GM12878 (cell line): Measurements from ENCODE around the gene INA. TPM values are rescaled to one million over a fixed set of nuclear protein-coding genes. Genes with fewer than 3 reads are reported as not detected.

ENCODE experiments used
- ATAC-seq: fragments of 200-7000 bp; cut with Tn5 transposase; 3 replicates; pipeline ENCODE4 v1.9.1; 2020; ENCODE audit warnings: mild to moderate bottlenecking, moderate library complexity
- BruUV-seq: library from RNA; stranded (reverse); fragments of 400-500 nt; replicated peaks from 2 replicates; lab custom pipeline; 2021; lab: Mats Ljungman, UMichigan
- CTCF ChIA-PET: fragments of 300-600 bp; sonication (Branson Sonifier 250); formaldehyde crosslinking; extraction: SDS; loops from one replicate; lab custom pipeline; 2021; ENCODE audit warnings: inconsistent platforms; lab: Yijun Ruan, JAX
- POLR2A ChIA-PET: fragments of 350-600 bp; formaldehyde crosslinking; extraction: SDS; loops from one replicate; lab custom pipeline; 2021; ENCODE audit warnings: inconsistent platforms; lab: Charles Lee
- RAD21 ChIA-PET: fragments of 300-600 bp; sonication (Branson Sonifier 250); formaldehyde crosslinking; loops from one replicate; lab custom pipeline; 2023; ENCODE audit warnings: antibody characterized with exemption; ENCODE audit not compliant: unreplicated experiment; lab: Charles Lee
- SMC1A ChIA-PET: fragments of 300-600 bp; sonication (Branson Sonifier 250); formaldehyde crosslinking; loops from one replicate; lab custom pipeline; 2023; ENCODE audit not compliant: unreplicated experiment, uncharacterized antibody; lab: Charles Lee
- DNase-seq: peaks from one replicate; pipeline ENCODE4 v3.0.0-alpha.2; 2011; ENCODE audit warnings: low read depth, low spot score
- FAIRE-seq: peaks from 3 replicates; lab custom pipeline; 2011; peaks lifted over from hg19 to GRCh38; lab: Jason Lieb, UNC
- H2AFZ ChIP-seq: 2 replicates; pipeline ENCODE4 v1.6.0; 2011; ENCODE audit warnings: low read depth, low read length, control low read depth; ENCODE audit not compliant: control insufficient read depth
- H3K27ac ChIP-seq: 2 replicates; pipeline ENCODE4 v1.5.1; 2011; ENCODE audit warnings: control low read depth; ENCODE audit not compliant: control insufficient read depth, insufficient read depth
- H3K27me3 ChIP-seq, 2 experiments: replicated peaks in 1 of 2; 2 replicates each; pipeline versions ENCODE4 v1.6.0 to v1.6.1; 2011; ENCODE audit warnings: low read length in 1 of 2; ENCODE audit not compliant: control insufficient read depth in 2 of 2, insufficient read depth in 2 of 2
- H3K36me3 ChIP-seq, 2 experiments: 2 replicates each; pipeline ENCODE4 v1.5.1; 2011; ENCODE audit warnings: low read length in 1 of 2; ENCODE audit not compliant: control insufficient read depth in 2 of 2, insufficient read depth in 2 of 2
- H3K4me1 ChIP-seq: 2 replicates; pipeline ENCODE4 v1.6.1; 2011; ENCODE audit warnings: mild to moderate bottlenecking, low read length, moderate library complexity, mixed read lengths; ENCODE audit not compliant: control insufficient read depth, insufficient read depth
- H3K4me2 ChIP-seq: 2 replicates; pipeline ENCODE4 v1.6.0; 2011; ENCODE audit warnings: control low read depth; ENCODE audit not compliant: control insufficient read depth, insufficient read depth
- H3K4me3 ChIP-seq: fragments of 200-600 bp; sonication (generic); 2 replicates; pipeline ENCODE4 v1.5.1; 2016
- H3K79me2 ChIP-seq: 2 replicates; pipeline ENCODE4 v1.6.0; 2011; ENCODE audit warnings: low read length; ENCODE audit not compliant: control insufficient read depth, insufficient read depth
- H3K9ac ChIP-seq: 2 replicates; pipeline ENCODE4 v1.8.0; 2011; ENCODE audit warnings: low read length, control low read depth, mixed read lengths; ENCODE audit not compliant: control insufficient read depth, insufficient read depth
- H3K9me3 ChIP-seq: replicated peaks from 3 replicates; pipeline ENCODE4 v1.5.1; 2011; ENCODE audit warnings: mild to moderate bottlenecking, low read length; ENCODE audit not compliant: control insufficient read depth, insufficient read depth
- H4K20me1 ChIP-seq: 2 replicates; pipeline ENCODE4 v1.6.0; 2011; ENCODE audit not compliant: control insufficient read depth, insufficient read depth
- ETV6 ChIP-seq, 2 experiments: fragments of 450-650 bp in 1 of 2; IDR thresholded peaks in 1 of 2; conservative IDR thresholded peaks in 1 of 2; 2 replicates each; pipeline ENCODE4 v1.6.1; 2014; ENCODE audit warnings: antibody characterized with exemption in 1 of 2, borderline replicate concordance in 1 of 2, low read depth in 1 of 2, mild to moderate bottlenecking in 1 of 2, moderate library complexity in 1 of 2
- MTA2 ChIP-seq: fragments of 450-650 bp; IDR thresholded peaks from 2 replicates; pipeline ENCODE4 v1.6.1; 2016; ENCODE audit warnings: low read depth, mild to moderate bottlenecking, moderate library complexity
- YBX1 ChIP-seq: fragments of 450-650 bp; IDR thresholded peaks from 2 replicates; pipeline ENCODE4 v1.6.1; 2016; ENCODE audit warnings: antibody characterized with exemption
- ZZZ3 ChIP-seq: IDR thresholded peaks from 2 replicates; pipeline ENCODE4 v1.6.1; 2011; ENCODE audit warnings: low read depth; ENCODE audit not compliant: control insufficient read depth, insufficient read length
- WGBS: methylation state at CpG from one replicate; pipeline ENCODE4 v1.1.6; 2016; ENCODE audit warnings: low lambda C conversion rate; ENCODE audit not compliant: insufficient replicate concordance, insufficient coverage; ENCODE audit errors: missing lambda C conversion rate; 5-methylcytosine and 5-hydroxymethylcytosine counted together
- in situ Hi-C: fragments of 300-500 bp; cut with MboI; formaldehyde crosslinking; loops from 9 replicates; pipeline ENCODE4 v1.14.3; 2018; ENCODE audit warnings: mixed read lengths
- intact Hi-C: fragments of 100-400 bp; cut with micrococcal nuclease; formaldehyde crosslinking; loops from one replicate; pipeline ENCODE4 v1.14.2; 2022; ENCODE audit not compliant: unreplicated experiment
- polyA plus RNA-seq, 11 experiments: library from polyadenylated mRNA; depleted of rRNA in 4 of 11; unstranded in 6 of 11; stranded (reverse) in 5 of 11; fragments of >200 nt; fragmentation: Nextera tagmentation in 4 of 11; fragmentation: Illumina TruSeq in 1 of 11; extraction: Ambion mirVana in 4 of 11; extraction: Trizol in 1 of 11; gene quantifications; 1 replicate in 1 of 11; 2 replicates in 10 of 11; pipeline versions ENCODE4 v1.2.1 to v1.2.3, GENCODE V29; 2011 to 2016; ENCODE audit warnings: inconsistent platforms in 2 of 11, missing spikeins in 2 of 11, low read depth in 1 of 11
- total RNA-seq, 4 experiments: library from RNA; depleted of rRNA in 3 of 4; stranded (reverse); fragments of >200 nt in 3 of 4; fragmentation: Illumina TruSeq in 1 of 4; extraction: Trizol in 1 of 4; gene quantifications; 2 replicates each; pipeline versions ENCODE4 v1.2.1 to v1.2.3, GENCODE V29; 2013 to 2021
- TF ChIP-seq, protein P1 (sequence below): fragments of 450-650 bp; IDR thresholded peaks from 2 replicates; pipeline ENCODE4 v1.6.1; 2017; ENCODE audit warnings: mild to moderate bottlenecking, moderate library complexity

INA gene
- total and polyA plus RNA-seq, 10 of the 15 experiments (the other 5 are each of a cell fraction or from before 2014, with no cell fraction given) = 0.14 to 0.23 TPM; not detected in 8

DNA sequence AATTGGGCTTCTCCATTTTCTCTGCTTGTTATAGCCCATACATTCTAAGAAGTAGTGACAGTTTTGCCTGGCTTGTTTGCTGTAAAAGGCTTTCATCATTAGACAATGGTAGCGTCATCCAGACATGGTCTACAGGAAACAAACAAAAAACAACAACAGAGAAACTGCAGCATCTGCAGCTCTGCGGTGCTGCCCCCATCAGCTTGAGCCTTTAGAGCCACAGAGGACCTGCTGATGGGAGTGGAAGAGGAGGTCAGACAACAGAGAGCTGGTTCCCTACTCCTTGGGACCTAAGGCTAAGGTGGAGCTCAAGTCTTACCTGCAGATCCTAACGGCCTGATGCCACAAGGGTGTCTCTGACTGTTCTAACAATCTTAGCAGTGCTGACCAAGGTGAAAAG is 3.1 kb downstream of the INA start:
- 29% methylated on average over 3 of the region's 3 CpGs for WGBS
- ATAC-seq = no peak
- no peak overlapping the region for H3K27ac ChIP-seq
- TF ChIP-seq ETV6 (conservative IDR thresholded peaks at IDR 0.05 in 1 of 2, IDR thresholded peaks at IDR 0.05 in 1 of 2; ENCODE audit: borderline replicate concordance in 1 of 2, low read depth in 1 of 2) (no peak), ZZZ3 (no peak), YBX1 (no peak), MTA2 (no peak)
- TF ChIP-seq, protein P1, sequence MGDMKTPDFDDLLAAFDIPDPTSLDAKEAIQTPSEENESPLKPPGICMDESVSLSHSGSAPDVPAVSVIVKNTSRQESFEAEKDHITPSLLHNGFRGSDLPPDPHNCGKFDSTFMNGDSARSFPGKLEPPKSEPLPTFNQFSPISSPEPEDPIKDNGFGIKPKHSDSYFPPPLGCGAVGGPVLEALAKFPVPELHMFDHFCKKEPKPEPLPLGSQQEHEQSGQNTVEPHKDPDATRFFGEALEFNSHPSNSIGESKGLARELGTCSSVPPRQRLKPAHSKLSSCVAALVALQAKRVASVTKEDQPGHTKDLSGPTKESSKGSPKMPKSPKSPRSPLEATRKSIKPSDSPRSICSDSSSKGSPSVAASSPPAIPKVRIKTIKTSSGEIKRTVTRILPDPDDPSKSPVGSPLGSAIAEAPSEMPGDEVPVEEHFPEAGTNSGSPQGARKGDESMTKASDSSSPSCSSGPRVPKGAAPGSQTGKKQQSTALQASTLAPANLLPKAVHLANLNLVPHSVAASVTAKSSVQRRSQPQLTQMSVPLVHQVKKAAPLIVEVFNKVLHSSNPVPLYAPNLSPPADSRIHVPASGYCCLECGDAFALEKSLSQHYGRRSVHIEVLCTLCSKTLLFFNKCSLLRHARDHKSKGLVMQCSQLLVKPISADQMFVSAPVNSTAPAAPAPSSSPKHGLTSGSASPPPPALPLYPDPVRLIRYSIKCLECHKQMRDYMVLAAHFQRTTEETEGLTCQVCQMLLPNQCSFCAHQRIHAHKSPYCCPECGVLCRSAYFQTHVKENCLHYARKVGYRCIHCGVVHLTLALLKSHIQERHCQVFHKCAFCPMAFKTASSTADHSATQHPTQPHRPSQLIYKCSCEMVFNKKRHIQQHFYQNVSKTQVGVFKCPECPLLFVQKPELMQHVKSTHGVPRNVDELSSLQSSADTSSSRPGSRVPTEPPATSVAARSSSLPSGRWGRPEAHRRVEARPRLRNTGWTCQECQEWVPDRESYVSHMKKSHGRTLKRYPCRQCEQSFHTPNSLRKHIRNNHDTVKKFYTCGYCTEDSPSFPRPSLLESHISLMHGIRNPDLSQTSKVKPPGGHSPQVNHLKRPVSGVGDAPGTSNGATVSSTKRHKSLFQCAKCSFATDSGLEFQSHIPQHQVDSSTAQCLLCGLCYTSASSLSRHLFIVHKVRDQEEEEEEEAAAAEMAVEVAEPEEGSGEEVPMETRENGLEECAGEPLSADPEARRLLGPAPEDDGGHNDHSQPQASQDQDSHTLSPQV = no peak
- in situ Hi-C loops (no loop called here), intact Hi-C loops (no loop called here)
- no TSS peak for BruUV-seq
- DNase-seq = no peak
- ChIA-PET POLR2A (interaction anchor here (0.6 kb wide), 1 partner anchor 93 kb away, joined by 6 read pairs; no protein-coding TSS in a partner anchor), RAD21 (no interaction called here), SMC1A (no interaction called here), CTCF (interaction anchor here (1.0 kb wide), 1 partner anchor 54 kb away, joined by 3 read pairs; no protein-coding TSS in a partner anchor)
- H3K4me1 ChIP-seq = no peaks in the 10 kb centered on the region; the same call in 1 of the 2 replicates
- H3K27me3 ChIP-seq = peaks cover 0 to 6% of the 10 kb centered on the region in 2 experiments
- no peak overlapping the region for H3K9ac ChIP-seq
- H3K9me3 ChIP-seq = no peaks in the 10 kb centered on the region; the same call in 2 of the 3 replicates
- no peak overlapping the region for H3K4me3 ChIP-seq
- peaks cover 3% of the 10 kb centered on the region; the same call in 1 of the 2 replicates for H4K20me1 ChIP-seq
- no peaks in the 10 kb centered on the region for H3K36me3 ChIP-seq
- FAIRE-seq = no peak
- no peak overlapping the region for H3K4me2 ChIP-seq
- no peak overlapping the region for H2AFZ ChIP-seq
- H3K79me2 ChIP-seq = no peaks in the 10 kb centered on the region
